Activated naive CD8-positive, alpha-beta T cell treated with anti-CD3 and anti-CD28 coated beads, Interleukin-2, amount 50 U/mL, for 16 hours (primary cell): ENCODE data around the gene PLCG1.
"Not testable (repeated sequence)": the region's sequence is repeated elsewhere in the genome, so short reads cannot be mapped to it uniquely, and the experiment has no call there.

Source experiments
- DNase-seq: peaks from one replicate; pipeline ENCODE4 v3.0.0-alpha.2; 2020; ENCODE audit warnings: low read depth, low spot score

PLCG1 gene

DNA sequence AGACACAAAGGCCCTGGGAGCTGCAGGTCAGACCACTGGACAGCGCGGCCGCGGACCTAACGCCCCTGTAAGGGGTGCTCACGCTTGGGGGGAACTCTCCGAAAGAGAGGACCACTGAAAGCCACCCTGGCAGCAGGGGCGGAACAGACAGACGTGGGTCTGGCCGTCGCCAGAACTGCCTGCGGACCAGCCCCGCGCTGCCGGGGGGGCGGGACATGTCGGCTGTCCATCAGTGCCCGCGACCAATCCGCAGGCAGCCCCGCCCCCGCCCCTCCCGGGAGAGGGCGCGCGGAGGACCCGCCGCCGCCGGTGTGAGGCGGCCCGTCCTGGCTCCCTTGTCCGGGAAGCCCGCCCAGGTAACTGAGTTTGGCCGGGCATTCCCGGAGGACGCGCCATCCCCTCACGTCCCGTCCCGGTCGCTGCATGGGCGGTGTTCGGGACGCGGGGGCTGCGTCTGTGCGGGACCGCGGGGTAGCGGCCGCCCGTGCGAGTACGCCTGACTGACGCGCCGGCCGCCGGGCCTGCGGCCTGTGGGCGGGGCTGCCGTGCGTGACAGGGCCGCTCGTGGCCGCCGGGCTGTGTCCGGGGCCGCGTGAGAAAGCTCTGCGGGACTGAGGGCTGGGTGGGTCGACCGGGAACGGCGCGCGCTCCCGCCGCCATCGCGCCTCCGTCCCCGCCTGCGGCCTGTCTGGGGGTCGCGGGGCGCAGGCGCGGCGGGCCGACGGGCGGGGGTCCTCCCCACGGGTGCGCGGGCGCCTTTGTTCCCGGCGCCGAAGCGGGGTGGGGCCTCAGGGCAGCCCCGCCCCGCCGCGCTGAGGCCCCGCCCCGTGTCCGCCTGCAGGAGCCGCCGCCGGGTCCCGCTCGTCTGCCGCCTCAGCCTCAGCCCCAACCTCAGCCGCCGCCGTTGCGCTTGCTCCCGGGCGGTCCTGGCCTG is at the start of gene PLCG1:
Gene PLCG1 (plus strand): TSS at position 864 of the 934 bp plus-strand sequence. CDS start 99 bp downstream, outside the sequence.
- peak; percentile 75 for DNase-seq

DNA sequence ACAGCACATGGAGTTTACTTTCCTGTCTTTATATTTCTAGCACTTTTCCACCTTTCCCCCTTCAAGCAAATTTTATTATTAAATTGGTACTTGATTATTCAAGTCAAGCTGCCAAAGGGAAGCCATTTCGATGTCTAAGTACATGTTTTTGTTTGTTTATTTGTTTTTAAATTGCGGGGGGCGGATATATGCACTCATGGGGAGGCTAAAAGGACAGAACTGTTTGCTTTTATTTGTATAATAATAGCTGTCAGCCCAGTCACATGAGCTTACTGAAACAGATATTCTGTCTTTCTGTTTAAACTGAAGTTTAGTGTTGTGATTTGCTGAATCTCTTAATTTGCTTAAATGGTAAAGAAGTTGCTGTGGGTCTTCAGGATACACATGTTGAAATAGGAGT is 49.6 kb upstream of the PLCG1 start:
- DNase-seq, result no peak

DNA sequence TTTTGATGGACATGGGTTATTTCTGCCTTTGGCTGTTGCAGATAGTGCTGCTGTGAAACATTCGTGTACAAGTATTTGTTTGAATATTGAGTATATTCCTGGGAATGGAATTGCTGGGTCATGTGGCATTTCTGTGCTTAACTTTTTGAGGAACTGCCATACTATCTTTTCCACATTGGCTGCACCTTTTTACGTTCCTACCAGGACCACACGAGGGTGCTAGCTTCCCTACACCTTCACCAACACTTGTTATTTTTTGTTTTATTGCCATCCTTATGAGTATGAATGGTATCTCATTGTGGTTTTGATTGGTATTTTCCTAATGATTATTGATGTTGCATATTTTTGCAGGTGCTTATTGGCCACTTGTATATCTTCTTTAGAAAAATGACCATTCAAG is 47.8 kb upstream of the PLCG1 start:
- DNase-seq, result no peak

DNA sequence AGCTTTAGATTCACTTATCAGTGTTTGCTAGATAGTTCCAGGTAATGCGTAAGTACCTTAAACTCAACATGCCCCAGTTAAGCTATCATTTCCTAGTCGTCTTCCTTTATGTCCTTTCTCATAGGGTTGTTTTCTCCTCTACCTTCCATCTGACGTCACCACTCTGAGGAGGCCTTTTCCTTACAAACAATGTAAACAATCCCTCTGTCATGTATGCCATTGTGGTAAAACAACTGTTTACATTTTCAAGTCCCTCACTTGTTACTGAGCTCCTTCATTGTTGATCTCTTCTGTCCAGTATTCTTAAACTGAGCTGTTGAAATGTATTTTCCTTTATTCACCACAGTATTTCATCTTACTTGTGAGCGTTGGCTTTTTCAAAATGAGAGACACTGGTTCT is 45.4 kb upstream of the PLCG1 start:
- no peak for DNase-seq

DNA sequence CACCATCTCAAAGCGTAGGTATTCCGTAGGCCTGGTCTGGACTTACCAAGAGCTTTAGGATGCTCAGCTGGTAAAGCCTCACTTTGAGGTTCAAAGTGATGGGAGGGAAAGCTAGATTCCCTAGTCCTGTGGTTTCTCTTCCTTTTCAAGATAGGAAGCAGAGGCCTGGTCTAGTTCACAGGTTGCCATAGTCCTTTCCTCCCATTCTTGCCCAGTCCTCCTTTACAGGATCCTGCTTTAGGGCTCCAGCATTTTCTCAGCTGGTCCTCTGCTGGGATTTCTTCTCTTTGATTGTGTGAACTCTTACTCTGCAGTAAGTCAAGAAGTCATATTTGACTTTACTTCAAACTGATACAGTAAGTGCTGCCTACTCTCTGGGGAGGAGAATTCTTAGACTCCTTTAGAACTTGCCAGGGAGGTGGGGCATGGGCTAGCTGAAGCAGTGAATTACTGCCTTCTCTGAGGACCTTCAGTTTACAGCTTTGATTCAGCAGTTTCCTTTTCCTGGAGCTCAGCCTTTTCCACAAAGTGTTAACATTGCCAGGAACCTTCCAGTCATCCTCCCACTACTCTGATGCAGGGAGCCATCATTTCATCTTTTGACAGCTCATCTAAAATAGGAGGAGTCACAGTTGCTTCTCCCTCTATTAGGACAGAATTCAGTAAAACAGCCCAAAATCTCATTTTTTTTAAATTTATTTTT is 42.8 kb upstream of the PLCG1 start:
- DNase-seq, result no peak

DNA sequence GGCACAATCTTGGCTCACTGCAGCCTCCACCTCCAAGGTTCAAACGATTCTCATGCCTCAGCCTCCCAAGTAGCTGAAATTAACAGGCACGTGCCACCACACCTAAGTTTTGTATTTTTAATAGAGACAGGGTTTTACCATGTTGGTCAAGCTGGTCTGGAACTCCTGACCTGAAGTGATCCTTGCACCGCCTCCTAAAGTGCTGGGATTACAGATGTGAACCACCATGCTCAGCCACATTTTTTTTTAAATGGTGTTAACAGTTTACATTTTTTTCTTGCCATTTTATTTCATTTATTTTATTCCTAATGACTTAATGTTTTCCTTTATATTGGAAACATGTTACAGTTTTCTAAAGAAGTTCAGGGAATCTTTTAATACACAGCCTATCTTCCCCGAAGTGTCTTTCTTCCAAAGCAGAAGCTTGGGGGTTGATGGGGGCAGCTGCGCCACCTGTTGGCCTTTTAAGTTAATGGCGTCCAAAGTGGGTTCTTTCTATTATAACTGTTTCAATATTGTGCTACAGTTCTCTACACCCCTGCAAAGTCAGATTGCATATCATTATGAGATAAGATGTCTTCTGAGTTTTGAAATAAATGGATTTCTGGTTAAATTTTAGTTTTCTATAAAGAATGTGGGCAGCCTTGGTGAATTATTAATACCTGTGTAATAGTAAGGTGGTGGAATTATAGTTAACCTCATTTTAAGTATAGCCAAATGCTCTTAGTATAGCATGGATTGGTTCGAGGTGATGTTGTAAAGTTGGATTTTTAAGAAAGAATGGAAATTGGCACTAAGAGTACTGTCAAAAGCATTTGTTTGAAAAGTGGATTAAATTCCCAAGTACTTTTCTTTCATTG is 42.0 kb upstream of the PLCG1 start:
- DNase-seq, result peak; percentile 4

DNA sequence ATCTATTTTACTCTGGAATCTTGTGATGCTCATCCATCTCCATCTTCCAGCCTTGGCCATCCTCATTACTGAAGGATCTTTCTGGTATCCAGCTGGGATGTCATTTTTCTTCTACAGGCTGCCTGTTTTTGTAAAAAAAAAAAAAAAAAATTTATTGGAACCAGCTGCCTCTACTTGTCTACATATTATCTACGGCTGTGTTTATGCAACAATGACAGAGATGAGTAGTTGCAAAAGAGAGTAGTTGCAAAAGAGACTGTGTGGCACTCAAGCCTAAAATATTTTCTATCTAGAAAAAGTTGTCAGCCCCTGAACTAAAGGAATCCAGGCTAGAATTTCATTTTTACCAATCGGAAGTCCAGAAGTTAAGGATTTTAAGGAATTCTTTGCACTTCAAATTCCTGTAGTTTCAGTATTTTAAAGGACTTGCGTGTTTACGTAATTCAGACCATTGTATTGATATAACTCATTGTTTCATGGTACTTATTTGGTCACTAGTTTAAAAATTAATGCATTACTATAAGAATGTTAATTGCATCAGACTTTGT is 38.6 kb upstream of the PLCG1 start:
- DNase-seq, result no peak

DNA sequence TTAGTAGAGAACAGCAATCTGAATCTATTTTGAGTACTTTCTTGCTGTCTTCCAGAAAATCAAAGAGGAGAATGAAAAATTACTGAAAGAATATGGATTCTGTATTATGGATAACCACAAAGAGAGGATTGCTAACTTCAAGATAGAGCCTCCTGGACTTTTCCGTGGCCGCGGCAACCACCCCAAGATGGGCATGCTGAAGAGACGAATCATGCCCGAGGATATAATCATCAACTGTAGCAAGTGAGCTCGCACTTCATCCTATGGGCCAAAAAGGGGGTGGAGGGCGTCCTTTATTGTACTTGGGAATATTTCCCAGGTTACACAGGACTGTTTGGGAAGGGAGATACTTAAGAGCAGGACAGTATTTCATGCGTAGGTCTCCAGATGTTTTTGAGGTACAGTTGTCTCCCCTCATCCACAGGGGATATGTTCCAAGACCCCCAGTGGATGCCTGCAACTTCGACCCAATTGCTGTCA is 37.3 kb upstream of the PLCG1 start:
- DNase-seq, result no peak

DNA sequence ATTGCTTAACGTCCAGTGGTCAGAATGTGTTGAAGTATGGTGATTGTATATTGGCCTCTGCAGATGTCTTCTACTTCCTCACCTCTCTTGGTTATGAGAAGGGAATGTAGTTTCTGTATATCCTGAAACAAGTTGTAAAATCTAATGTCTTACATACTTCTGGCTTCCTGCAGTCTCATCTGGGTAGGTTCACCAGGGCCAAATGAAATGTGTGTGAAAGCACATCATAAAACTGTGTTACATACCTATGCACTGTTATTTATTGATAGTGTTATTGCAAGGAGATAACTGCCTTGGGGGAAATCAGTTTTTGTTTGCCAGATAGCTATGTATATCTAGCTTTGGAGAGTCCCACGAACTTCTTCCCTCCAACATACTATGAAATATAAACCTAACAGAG is 35.7 kb upstream of the PLCG1 start:
- DNase-seq, result no peak

DNA sequence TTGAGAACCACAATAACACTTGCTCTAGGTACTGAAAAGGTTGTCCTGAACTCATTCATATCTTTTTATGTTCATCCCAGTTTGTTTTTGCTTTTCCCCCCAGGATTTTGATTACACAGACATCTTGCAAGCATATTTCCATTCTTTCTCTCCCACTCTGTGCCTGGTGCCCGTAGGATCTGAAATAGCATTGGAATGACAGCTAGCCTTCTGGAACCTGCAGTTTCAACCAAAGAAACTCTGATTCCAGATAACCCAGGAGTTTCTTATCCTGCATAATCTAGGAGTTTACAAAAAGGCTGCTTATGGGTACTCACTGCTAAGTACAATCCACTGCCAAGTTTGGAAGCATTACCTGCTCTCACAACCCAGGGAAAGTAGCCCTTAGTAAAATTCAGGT is 28.8 kb upstream of the PLCG1 start:
- no peak for DNase-seq

DNA sequence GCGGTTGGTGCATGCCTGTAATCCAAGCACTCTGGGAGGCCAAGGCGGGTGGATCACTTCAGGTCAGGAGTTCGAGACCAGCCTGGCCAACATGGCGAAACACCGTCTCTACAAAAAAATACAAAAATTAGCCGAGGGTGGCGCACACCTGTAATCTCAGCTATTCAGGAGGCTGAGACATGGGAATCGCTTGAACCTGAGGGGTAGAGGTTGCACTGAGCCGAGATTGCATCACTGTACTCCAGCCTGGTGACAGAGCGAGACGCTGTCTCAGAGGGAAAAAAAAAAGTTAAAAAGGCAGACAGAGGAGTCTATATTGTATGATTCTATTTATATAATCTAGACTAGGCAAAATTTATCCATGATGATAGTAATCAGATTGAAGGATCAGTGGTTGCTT is 27.3 kb upstream of the PLCG1 start:
- no peak for DNase-seq

DNA sequence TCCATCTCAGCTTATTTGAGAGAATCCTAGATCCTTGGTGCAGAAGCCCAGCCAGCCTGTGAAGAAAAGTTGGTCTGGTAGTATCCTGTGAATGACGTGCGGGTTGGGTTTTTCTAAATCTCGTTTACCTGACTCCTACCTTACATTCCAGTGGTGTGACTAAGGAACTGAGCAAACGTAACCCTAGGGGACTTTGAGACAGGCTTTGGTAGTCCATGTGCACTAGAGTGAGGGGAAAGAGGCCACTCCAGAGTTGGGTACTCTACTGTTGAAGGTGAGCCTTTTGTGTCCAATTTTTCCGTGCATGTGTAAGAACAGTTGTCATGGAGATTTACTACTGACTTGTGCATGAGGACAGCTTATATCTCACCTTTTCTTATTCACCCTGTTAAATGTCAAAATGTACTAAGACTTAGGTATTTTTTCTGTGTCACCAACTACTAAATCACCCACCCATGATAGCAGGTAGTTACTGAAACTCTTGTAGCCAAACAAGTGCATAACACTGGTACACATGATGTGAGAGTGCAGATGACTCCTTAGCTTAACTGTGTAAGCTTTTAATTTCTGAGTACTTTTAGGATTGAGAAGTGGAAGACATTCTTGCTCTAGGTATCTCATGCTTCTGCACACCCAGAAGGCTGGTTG is 26.3 kb upstream of the PLCG1 start:
- DNase-seq, result no peak

DNA sequence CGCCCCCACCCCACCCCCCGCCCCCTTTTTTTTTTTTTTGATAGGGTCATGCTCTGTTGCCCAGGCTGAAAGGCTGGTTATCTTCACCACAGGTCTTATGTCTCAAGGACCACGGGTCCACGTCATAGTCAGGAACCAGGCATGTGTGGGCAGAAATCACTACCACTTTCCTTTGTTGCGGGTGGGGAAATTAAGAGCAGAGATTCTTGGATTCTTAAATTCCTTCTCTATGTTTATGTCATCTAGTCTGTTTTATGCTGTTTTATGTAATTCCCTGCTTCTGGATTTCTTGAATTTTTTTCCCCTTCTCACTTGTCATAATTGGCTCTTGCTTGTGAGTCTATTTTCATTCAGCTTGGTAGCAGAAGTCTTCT is 25.8 kb upstream of the PLCG1 start:
- DNase-seq, result no peak

DNA sequence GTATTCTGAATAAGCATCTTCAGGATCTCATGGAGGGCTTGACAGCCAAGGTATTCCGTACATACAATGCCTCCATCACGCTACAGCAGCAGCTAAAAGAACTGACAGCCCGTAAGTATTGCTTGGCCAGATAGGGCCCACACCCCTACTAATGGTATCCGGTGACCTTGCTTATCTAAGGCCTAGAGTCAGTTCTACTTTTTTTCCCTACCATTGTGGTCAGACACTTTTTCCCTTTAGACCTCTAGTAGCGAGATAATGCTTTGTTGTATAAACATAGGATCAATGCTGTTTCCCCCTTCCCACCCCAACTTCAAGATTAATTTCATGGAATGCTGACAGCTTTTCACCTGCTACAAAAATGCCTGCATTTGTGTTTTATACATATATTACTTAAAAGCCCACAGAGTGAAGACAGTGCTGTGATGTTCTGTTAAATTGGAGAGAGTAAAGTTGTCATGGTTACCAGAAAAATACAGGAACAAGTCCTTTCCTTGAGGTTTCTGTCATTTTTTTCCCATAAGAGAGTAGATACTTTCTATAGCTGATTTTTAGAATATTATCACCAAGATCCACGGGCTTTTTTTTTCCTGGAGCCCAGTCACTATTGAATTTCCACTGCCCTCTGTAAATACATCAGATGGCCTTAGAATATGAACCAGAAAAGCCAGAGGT is 20.9 kb upstream of the PLCG1 start:
- DNase-seq, result no peak

DNA sequence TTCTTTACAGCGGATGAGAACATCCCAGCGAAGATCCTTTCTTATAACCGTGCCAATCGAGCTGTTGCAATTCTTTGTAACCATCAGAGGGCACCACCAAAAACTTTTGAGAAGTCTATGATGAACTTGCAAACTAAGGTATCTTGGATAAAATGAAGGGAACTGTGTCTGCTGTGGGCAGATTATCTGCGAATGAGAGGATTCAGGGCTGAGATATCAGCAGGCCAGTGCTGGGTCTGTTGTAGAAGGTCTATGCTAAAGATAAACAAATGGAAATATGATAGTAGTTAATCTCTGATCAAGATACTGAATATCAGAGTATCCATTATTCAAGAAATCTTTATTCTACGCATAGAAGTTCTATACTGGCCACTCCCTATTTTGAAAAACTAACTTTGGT is 19.2 kb upstream of the PLCG1 start:
- not testable (repeated sequence) for DNase-seq

DNA sequence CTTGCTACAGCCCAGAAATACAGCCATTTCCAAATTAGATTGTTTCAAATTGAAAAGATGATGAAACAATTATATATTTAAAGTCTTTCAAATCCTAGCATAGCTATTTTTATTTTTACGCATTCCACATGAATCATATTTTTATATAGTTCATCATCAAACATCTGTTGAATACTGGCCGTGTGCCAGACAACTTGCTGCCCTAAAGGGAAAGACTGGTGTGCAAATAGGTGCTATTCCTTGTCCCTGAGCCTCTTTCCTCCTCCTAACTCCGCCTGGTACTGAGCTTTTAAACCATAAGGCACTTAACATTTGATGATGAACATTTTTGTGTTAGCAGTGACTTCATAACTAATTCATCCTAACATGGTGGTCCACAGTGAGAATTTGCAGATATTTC is 18.7 kb upstream of the PLCG1 start:
- no peak for DNase-seq

DNA sequence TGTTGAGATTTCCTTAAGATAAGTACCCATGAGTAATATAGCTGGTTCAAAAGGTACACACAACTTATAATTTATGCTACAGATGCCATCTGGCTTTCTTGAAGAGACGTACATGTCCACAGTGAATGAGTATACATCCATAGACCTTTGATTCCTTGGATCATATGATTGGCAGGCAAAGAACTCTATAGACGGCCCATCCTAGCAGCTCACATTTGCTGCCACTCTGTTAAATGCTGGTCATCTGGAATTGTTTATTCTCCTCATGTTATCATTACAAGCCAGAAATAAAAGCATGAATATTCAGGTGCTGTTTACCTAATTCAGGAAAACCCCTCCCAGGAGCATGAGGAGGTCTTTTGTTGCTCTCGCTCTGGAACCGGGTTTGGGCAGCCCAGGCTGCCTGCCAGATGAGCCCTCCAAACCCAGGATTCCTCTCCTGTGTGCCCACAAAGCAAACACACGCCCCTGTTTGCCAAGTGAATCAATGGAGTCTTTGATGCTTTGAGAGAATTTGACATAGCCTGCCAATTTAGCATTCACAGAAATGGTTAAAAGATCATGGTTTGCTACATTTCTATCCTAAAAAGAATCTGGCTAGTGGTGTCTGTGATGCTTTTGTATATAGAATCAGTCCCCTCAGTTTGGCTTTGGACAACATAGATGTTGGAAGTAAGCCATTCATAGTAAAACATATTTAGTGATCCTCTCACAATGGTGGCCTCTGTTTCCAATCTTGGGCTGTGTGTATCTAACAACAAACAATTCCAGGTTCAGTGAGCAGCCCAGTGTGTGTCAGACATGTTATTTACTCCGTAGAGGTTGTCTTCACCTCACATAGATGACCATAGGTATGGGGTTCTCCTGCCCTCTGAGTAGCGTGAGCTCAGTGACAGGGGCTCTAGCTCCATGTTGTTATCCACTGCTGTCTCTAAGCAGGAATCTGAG is 17.5 kb upstream of the PLCG1 start:
- no peak for DNase-seq

DNA sequence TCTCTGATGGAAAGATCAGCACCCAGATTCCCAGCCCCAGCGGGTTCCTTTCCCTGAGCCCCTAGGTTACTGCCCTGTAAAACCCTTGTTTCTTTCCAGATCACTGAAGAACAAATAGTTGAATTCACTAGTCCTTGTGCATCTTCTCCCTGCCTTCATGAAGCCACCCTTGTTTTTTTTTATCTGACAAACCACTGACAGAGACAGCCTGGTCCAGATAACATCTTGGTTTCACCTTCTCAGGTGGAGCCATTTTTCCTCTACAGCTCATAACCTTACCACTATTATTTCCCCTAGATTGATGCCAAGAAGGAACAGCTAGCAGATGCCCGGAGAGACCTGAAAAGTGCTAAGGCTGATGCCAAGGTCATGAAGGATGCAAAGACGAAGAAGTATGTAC is 15.9 kb upstream of the PLCG1 start:
- DNase-seq, result no peak

DNA sequence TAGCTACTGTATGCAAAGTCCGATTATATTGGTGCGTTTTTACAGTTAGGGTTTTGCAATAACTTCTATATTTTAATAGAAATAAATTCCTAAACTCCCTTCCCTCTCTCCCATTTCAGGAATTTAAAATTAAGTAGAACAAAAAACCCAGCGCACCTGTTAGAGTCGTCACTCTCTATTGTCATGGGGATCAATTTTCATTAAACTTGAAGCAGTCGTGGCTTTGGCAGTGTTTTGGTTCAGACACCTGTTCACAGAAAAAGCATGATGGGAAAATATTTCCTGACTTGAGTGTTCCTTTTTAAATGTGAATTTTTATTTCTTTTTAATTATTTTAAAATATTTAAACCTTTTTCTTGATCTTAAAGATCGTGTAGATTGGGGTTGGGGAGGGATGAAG is 13.7 kb upstream of the PLCG1 start:
- no peak for DNase-seq
